Natural killer cell (primary cell): ENCODE data around the gene CCDC40. TPM values are rescaled to one million over a fixed set of nuclear protein-coding genes. Genes with fewer than 3 reads are reported as not detected.

Experiments used
- ATAC-seq, 3 donors: fragments of 150-1000 bp in 2 of 3; fragments of 200-7000 bp in 1 of 3; cut with Tn5 transposase; 1 replicate in 1 of 3; 2 replicates in 2 of 3; pipeline ENCODE4 v1.10.0; 2021; ENCODE audit warnings: mild to moderate bottlenecking in 2 of 3, moderate library complexity in 2 of 3
- DNase-seq, 2 donors: peaks; one replicate each; pipeline versions ENCODE4 v3.0.0 to v3.0.0-alpha.2; 2013 to 2021; ENCODE audit warnings: mixed read lengths in 1 of 2
- H3K27ac ChIP-seq: one replicate; pipeline ENCODE4 v1.5.1; 2013; ENCODE audit warnings: mild to moderate bottlenecking, low read length
- H3K27me3 ChIP-seq: one replicate; pipeline ENCODE4 v1.6.1; 2013; ENCODE audit warnings: low read length; ENCODE audit not compliant: control insufficient read depth, insufficient read depth
- H3K36me3 ChIP-seq: one replicate; pipeline ENCODE4 v1.6.1; 2013; ENCODE audit warnings: low read length; ENCODE audit not compliant: control insufficient read depth, insufficient read depth
- H3K4me1 ChIP-seq: one replicate; pipeline ENCODE4 v1.6.1; 2013; ENCODE audit warnings: low read length; ENCODE audit not compliant: control insufficient read depth, insufficient read depth
- H3K4me3 ChIP-seq: one replicate; pipeline ENCODE4 v1.5.1; 2013; ENCODE audit warnings: low read length
- H3K9me3 ChIP-seq: one replicate; pipeline ENCODE4 v1.6.1; 2013; ENCODE audit warnings: low read length; ENCODE audit not compliant: control insufficient read depth, insufficient read depth
- H3K27ac Mint-ChIP-seq, 2 donors: one replicate each; pipeline ENCODE4 v1.8.0; 2022; ENCODE audit warnings: mild to moderate bottlenecking in 2 of 2, mixed read lengths in 2 of 2, moderate library complexity in 1 of 2
- H3K27me3 Mint-ChIP-seq, 2 donors: one replicate each; pipeline ENCODE4 v1.8.0; 2022; ENCODE audit warnings: low read depth in 2 of 2, mixed read lengths in 2 of 2
- H3K36me3 Mint-ChIP-seq: one replicate; pipeline ENCODE4 v1.8.0; 2022; ENCODE audit warnings: mixed read lengths
- H3K4me1 Mint-ChIP-seq, 2 donors: one replicate each; pipeline ENCODE4 v1.8.0; 2022; ENCODE audit warnings: mixed read lengths in 2 of 2
- H3K4me3 Mint-ChIP-seq: one replicate; pipeline ENCODE4 v1.8.0; 2022; ENCODE audit warnings: mild to moderate bottlenecking, moderate library complexity, mixed read lengths
- H3K9me3 Mint-ChIP-seq, 2 donors: one replicate each; pipeline ENCODE4 v1.8.0; 2022; ENCODE audit warnings: mixed read lengths in 2 of 2
- CTCF ChIP-seq: fragments of 200-600 bp; IDR thresholded peaks from one replicate; pipeline ENCODE4 v1.8.0; 2022; ENCODE audit warnings: antibody characterized with exemption
- WGBS: methylation state at CpG from one replicate; pipeline ENCODE4 v1.1.7; 2013; ENCODE audit warnings: missing lambda C conversion rate; ENCODE audit not compliant: insufficient coverage; 5-methylcytosine and 5-hydroxymethylcytosine counted together
- intact Hi-C: fragments of 100-400 bp; cut with micrococcal nuclease; formaldehyde crosslinking; loops from one replicate; pipeline ENCODE4 v1.14.2; 2022
- total RNA-seq, 4 donors: library from RNA; stranded (reverse); fragments of 120-200 nt in 1 of 4; gene quantifications; one replicate each; pipeline versions ENCODE4 v1.2.3 to v1.2.4, GENCODE V29; 2013 to 2022

CCDC40 gene
- total RNA-seq, 3 donors from 2014 or later (not counting 1 experiment from before 2014, with no cell fraction given): 0.95 to 2.4 (median 1.5) TPM

DNA sequence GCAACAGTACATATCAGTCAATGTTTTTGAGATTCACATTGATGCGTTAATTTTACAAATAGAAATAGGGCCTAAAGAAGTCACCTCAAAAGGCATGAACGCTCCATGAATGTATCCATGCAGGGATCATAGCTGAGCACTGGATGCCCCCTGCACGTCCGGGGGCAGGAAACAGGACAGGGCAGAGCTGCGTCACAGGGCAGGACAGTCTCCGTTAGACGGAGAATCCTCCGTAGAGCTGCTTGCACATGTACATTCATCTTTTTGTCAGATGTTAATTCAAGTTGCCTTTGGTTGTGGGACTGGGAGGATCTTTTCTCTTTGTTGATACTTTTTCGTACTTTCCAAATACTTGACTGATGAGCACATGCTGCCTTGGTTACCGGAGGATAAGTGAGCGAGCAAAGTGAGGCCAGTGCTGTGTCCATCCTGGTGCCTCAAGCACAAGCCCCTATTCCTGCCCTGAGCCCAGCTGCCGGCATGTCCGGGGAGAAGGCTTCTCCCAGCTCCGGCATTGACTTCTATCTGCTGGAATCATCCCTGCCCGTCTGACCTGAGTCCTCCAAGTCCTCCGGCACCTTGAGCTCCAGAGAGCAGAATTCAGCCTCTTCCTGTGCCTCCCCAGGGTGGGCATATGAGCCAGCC is 80.0 kb downstream of the CCDC40 start:
- no peaks in the 10 kb centered on the region for H3K36me3 Mint-ChIP-seq
- Histone ChIP-seq H3K4me3 (no peak overlapping the region), H3K36me3 (no peaks in the 10 kb centered on the region), H3K27ac (no peak overlapping the region), H3K9me3 (no peaks in the 10 kb centered on the region), H3K4me1 (no peaks in the 10 kb centered on the region), H3K27me3 (no peaks in the 10 kb centered on the region)
- H3K4me3 Mint-ChIP-seq: no peak overlapping the region
- 91% methylated on average over 16 of the region's 16 CpGs for WGBS
- no peak for TF ChIP-seq CTCF
- intact Hi-C loops: no loop called here
- no peak for DNase-seq
- no peaks in the 10 kb centered on the region for H3K27me3 Mint-ChIP-seq
- H3K4me1 Mint-ChIP-seq: no peaks in the 10 kb centered on the region
- peaks cover 0 to 3% of the 10 kb centered on the region in 2 donors for H3K9me3 Mint-ChIP-seq
- no peak overlapping the region for H3K27ac Mint-ChIP-seq
- no peak for ATAC-seq

- Mint-ChIP-seq H3K27me3 (no peaks in the 10 kb centered on the region), H3K9me3 (peaks cover 0 to 3% of the 10 kb centered on the region in 2 donors), H3K36me3 (no peaks in the 10 kb centered on the region), H3K27ac (no peak overlapping the region), H3K4me1 (no peaks in the 10 kb centered on the region), H3K4me3 (no peak overlapping the region)
- no peak for ATAC-seq
- H3K4me1 ChIP-seq: no peaks in the 10 kb centered on the region
- no peak overlapping the region for H3K27ac ChIP-seq
- H3K36me3 ChIP-seq: no peaks in the 10 kb centered on the region
- no peaks in the 10 kb centered on the region for H3K27me3 ChIP-seq
- no peaks in the 10 kb centered on the region for H3K9me3 ChIP-seq
- intact Hi-C loops: no loop called here
- TF ChIP-seq CTCF: no peak
- 91% methylated on average over 13 of the region's 13 CpGs for WGBS
- H3K4me3 ChIP-seq: no peak overlapping the region
- no peak for DNase-seq
Observed at GRCh38 chr17:80116921-80117380, 80.5 kb downstream of the CCDC40 start.

- Mint-ChIP-seq H3K4me3 (no peak overlapping the region), H3K9me3 (peaks cover 0 to 3% of the 10 kb centered on the region in 2 donors), H3K36me3 (no peaks in the 10 kb centered on the region), H3K4me1 (no peaks in the 10 kb centered on the region), H3K27ac (no peak overlapping the region), H3K27me3 (no peaks in the 10 kb centered on the region)
- TF ChIP-seq CTCF: no peak
- no peak for DNase-seq
- intact Hi-C loops: no loop called here
- Histone ChIP-seq H3K4me1 (no peaks in the 10 kb centered on the region), H3K27me3 (no peaks in the 10 kb centered on the region), H3K4me3 (no peak overlapping the region), H3K9me3 (no peaks in the 10 kb centered on the region), H3K27ac (no peak overlapping the region), H3K36me3 (no peaks in the 10 kb centered on the region)
- ATAC-seq: no peak
- WGBS: 94% methylated on average over 31 of the region's 31 CpGs
Observed at GRCh38 chr17:80117491-80118401, 81.3 kb downstream of the CCDC40 start.
